EL (cell line): ENCODE measurements around the gene HLA-DQA2.
A peak's percentile ranks its signal among the peaks of the same experiment; 100 is the strongest.
"Not testable (repeated sequence)": the region's sequence is repeated elsewhere in the genome, so short reads cannot be mapped to it uniquely, and the experiment has no call there.

Source experiments
- DNase-seq: peaks from one replicate; pipeline ENCODE4 v3.0.0-alpha.2; 2016

Gene HLA-DQA2

DNA sequence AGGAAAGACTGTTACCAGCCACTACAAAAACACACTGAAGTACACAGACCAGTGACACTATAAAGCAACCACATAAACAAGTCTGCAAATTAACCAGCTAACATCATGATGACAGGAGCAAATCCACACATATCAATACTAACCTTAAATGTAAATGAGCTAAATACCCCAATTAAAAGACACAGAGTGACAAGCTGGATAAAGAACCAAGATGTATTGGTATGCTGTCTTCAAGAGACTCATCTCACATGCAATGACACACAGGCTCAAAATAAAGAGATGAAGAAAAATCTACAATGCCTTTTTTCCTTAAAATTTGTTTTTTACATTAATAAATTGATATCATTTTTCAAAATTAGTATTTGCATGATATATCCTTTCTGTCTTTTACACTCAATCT, 41.7 kb downstream of the HLA-DQA2 start:
- not testable (repeated sequence) for DNase-seq

- DNase-seq, result peak; percentile 59
Measured at GRCh38 chr6:32785781-32786533, 44.8 kb downstream of the HLA-DQA2 start.

GRCh38 chr6:32790306-32790705, 49.1 kb downstream of the HLA-DQA2 start:
- DNase-seq, result peak; percentile 21

GRCh38 chr6:32792901-32793435, 51.8 kb downstream of the HLA-DQA2 start:
- no peak for DNase-seq

GRCh38 chr6:32794510-32794909, 53.3 kb downstream of the HLA-DQA2 start:
- DNase-seq, result no peak
